HUES6 (cell line): ENCODE results near the gene CCT6A.
"Not testable (repeated sequence)": the region's sequence is repeated elsewhere in the genome, so short reads cannot be mapped to it uniquely, and the experiment has no call there.

Source experiments
- H3K27ac ChIP-seq: 2 replicates; pipeline ENCODE4 v1.7.0; 2013; ENCODE audit warnings: low read depth, mild to moderate bottlenecking, low read length, inconsistent platforms
- H3K27me3 ChIP-seq: 2 replicates; pipeline ENCODE4 v1.6.1; 2013; ENCODE audit warnings: low read length; ENCODE audit not compliant: control insufficient read depth, insufficient read depth
- H3K36me3 ChIP-seq: 2 replicates; pipeline ENCODE4 v1.6.1; 2013; ENCODE audit warnings: low read length; ENCODE audit not compliant: control insufficient read depth, insufficient read depth
- H3K4me1 ChIP-seq: 2 replicates; pipeline ENCODE4 v1.6.1; 2013; ENCODE audit warnings: low read length; ENCODE audit not compliant: control insufficient read depth, insufficient read depth
- H3K4me3 ChIP-seq: 2 replicates; pipeline ENCODE4 v1.5.1; 2013; ENCODE audit warnings: low read depth, low read length
- H3K9ac ChIP-seq: one replicate; pipeline ENCODE4 v1.6.1; 2013; ENCODE audit warnings: mild to moderate bottlenecking, low read length
- H3K9me3 ChIP-seq: 2 replicates; pipeline ENCODE4 v1.6.1; 2013; ENCODE audit warnings: low read depth, low read length; ENCODE audit not compliant: control insufficient read depth, insufficient read depth

Gene CCT6A

GRCh38 chr7:56053379-56053778, 1.8 kb downstream of the CCT6A start:
- H3K9ac ChIP-seq, result no peak overlapping the region
- H3K4me1 ChIP-seq, result peaks cover 3% of the 10 kb centered on the region; the same call in 1 of the 2 replicates
- H3K27me3 ChIP-seq, result no peaks in the 10 kb centered on the region
- H3K9me3 ChIP-seq, result no peaks in the 10 kb centered on the region
- peaks cover 60% of the 10 kb centered on the region for H3K36me3 ChIP-seq
- H3K4me3 ChIP-seq, result no peak overlapping the region
- no peak overlapping the region for H3K27ac ChIP-seq

DNA sequence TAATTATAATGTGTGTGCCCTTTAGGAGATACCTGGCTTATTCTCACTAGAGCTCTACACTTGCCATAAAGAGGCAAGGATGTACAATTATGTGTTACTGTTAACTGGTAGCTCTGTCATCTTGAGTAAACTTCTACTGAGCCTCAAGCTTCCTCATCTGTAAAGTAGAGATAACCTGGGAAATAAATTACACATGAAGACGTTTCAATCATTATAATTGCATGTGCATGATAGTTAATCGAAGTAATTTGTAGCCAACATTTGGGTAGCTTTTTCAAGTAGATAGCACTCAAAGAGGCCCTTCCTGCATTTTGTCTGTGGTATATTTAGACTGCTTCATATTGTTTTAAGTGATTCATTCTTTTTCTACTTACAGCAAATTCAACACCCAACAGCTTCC, 2.4 kb downstream of the CCT6A start:
- no peak overlapping the region for H3K4me3 ChIP-seq
- no peak overlapping the region for H3K9ac ChIP-seq
- H3K36me3 ChIP-seq, result peaks cover 66% of the 10 kb centered on the region
- no peaks in the 10 kb centered on the region for H3K27me3 ChIP-seq
- H3K9me3 ChIP-seq, result no peaks in the 10 kb centered on the region
- no peak overlapping the region for H3K27ac ChIP-seq
- H3K4me1 ChIP-seq, result peaks cover 3% of the 10 kb centered on the region; the same call in 1 of the 2 replicates

GRCh38 chr7:56062382-56062781, 10.8 kb downstream of the CCT6A start:
- Histone ChIP-seq H3K27ac (no peak overlapping the region), H3K9ac (no peak overlapping the region), H3K4me3 (no peak overlapping the region), H3K27me3 (no peaks in the 10 kb centered on the region), H3K4me1 (peaks cover 5% of the 10 kb centered on the region; the same call in 1 of the 2 replicates), H3K36me3 (peaks cover 66% of the 10 kb centered on the region), H3K9me3 (no peaks in the 10 kb centered on the region)

DNA sequence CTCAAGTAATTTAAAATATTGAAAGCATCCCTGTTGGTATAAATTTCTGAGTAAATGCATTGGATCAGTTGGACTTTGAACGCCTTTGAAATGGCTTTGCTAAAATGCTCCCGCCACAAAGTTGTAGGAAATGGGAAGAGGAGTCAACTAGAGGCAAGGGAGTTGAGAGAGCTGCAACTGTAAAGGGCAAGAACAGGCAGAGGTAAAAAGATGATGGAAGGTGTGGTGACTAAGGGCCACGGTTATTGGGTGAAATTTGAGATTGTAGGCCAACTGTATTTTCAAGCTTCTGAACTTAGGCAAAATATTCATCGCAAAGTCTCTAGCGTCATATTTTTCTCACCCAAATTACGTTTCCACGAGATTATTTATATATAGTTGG, 11.9 kb downstream of the CCT6A start:
- Histone ChIP-seq H3K27ac (peak overlapping the region; percentile 7; the same call in 1 of the 2 replicates), H3K9ac (no peak overlapping the region), H3K4me1 (peaks cover 5% of the 10 kb centered on the region; the same call in 1 of the 2 replicates), H3K27me3 (no peaks in the 10 kb centered on the region), H3K9me3 (no peaks in the 10 kb centered on the region), H3K36me3 (peaks cover 59% of the 10 kb centered on the region), H3K4me3 (peak overlapping the region; percentile 92)

GRCh38 chr7:56063882-56064625, 12.5 kb downstream of the CCT6A start, which contains the start of gene SUMF2:
TSS of gene SUMF2 (plus strand) at chr7:56064286. CDS start at chr7:56064312, 26 bp downstream.
- H3K9me3 ChIP-seq, result no peaks in the 10 kb centered on the region
- peaks cover 59% of the 10 kb centered on the region for H3K36me3 ChIP-seq
- peaks cover 5% of the 10 kb centered on the region; the same call in 1 of the 2 replicates for H3K4me1 ChIP-seq
- H3K9ac ChIP-seq, result peak within 1 kb of the TSS; percentile 92
- peak within 1 kb of the TSS; percentile 92 for H3K4me3 ChIP-seq
- no peaks in the 10 kb centered on the region for H3K27me3 ChIP-seq
- H3K27ac ChIP-seq, result peak within 1 kb of the TSS; percentile 84; the same call in 1 of the 2 replicates

GRCh38 chr7:56066376-56066775, 14.8 kb downstream of the CCT6A start:
- not testable (repeated sequence) for H3K9me3 ChIP-seq, H3K4me1 ChIP-seq, H3K27me3 ChIP-seq, H3K27ac ChIP-seq, H3K9ac ChIP-seq, H3K4me3 ChIP-seq
- peaks cover 50% of the 10 kb centered on the region for H3K36me3 ChIP-seq

GRCh38 chr7:56074371-56074791, 22.8 kb downstream of the CCT6A start:
- no peaks in the 10 kb centered on the region for H3K9me3 ChIP-seq
- no peaks in the 10 kb centered on the region; the same call in 1 of the 2 replicates for H3K4me1 ChIP-seq
- H3K27me3 ChIP-seq, result no peaks in the 10 kb centered on the region
- H3K36me3 ChIP-seq, result peaks cover 44% of the 10 kb centered on the region
- H3K27ac ChIP-seq, result no peak overlapping the region
- H3K9ac ChIP-seq, result no peak overlapping the region
- no peak overlapping the region for H3K4me3 ChIP-seq

DNA sequence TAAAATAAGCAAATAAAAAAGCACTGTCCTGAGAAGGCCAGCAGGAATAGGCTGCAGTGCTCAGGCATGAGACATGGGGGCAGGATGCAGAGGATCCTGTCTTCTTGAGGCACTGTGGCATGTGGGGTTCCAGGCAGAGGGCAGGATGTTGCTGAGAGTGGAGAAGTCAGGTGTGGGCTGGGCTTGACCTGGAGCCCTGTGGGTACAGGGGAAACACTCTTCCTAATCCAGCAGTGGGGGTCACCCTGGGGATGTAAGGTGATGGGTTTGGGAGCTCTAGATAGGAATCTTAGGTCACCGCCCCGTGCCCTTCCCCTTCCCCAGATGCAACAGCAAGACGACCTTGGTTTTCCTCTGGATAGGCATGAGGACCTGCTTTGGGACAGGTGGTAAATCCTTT, 26.1 kb downstream of the CCT6A start:
- no peaks in the 10 kb centered on the region for H3K27me3 ChIP-seq
- H3K27ac ChIP-seq, result no peak overlapping the region
- H3K4me3 ChIP-seq, result no peak overlapping the region
- peaks cover 37% of the 10 kb centered on the region for H3K36me3 ChIP-seq
- H3K4me1 ChIP-seq, result no peaks in the 10 kb centered on the region; the same call in 1 of the 2 replicates
- no peaks in the 10 kb centered on the region for H3K9me3 ChIP-seq
- no peak overlapping the region for H3K9ac ChIP-seq

GRCh38 chr7:56078196-56078595, 26.6 kb downstream of the CCT6A start:
- no peak overlapping the region for H3K9ac ChIP-seq
- peaks cover 32% of the 10 kb centered on the region for H3K36me3 ChIP-seq
- H3K27ac ChIP-seq, result no peak overlapping the region
- H3K9me3 ChIP-seq, result no peaks in the 10 kb centered on the region
- H3K4me1 ChIP-seq, result no peaks in the 10 kb centered on the region; the same call in 1 of the 2 replicates
- no peak overlapping the region for H3K4me3 ChIP-seq
- no peaks in the 10 kb centered on the region for H3K27me3 ChIP-seq

DNA sequence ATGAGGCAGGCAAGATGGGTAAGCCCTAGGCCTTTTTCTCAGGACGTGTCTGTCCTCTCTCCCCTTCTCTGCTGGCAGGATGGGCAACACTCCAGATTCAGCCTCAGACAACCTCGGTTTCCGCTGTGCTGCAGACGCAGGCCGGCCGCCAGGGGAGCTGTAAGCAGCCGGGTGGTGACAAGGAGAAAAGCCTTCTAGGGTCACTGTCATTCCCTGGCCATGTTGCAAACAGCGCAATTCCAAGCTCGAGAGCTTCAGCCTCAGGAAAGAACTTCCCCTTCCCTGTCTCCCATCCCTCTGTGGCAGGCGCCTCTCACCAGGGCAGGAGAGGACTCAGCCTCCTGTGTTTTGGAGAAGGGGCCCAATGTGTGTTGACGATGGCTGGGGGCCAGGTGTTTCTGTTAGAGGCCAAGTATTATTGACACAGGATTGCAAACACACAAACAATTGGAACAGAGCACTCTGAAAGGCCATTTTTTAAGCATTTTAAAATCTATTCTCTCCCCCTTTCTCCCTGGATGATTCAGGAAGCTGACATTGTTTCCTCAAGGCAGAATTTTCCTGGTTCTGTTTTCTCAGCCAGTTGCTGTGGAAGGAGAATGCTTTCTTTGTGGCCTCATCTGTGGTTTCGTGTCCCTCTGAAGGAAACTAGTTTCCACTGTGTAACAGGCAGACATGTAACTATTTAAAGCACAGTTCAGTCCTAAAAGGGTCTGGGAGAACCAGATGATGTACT, 28.1 kb downstream of the CCT6A start:
- no peaks in the 10 kb centered on the region for H3K4me1 ChIP-seq
- H3K9ac ChIP-seq, result no peak overlapping the region
- H3K27me3 ChIP-seq, result no peaks in the 10 kb centered on the region
- H3K36me3 ChIP-seq, result peaks cover 31% of the 10 kb centered on the region
- H3K4me3 ChIP-seq, result no peak overlapping the region
- no peaks in the 10 kb centered on the region for H3K9me3 ChIP-seq
- H3K27ac ChIP-seq, result no peak overlapping the region
